Heart left ventricle (tissue), 16 donors: Measurements from ENCODE around the gene UBE2Q1. TPM values are rescaled to one million over a fixed set of nuclear protein-coding genes. Genes with fewer than 3 reads are reported as not detected.

Experiments
- ATAC-seq, 4 donors: fragments of 200-7000 bp; cut with Tn5 transposase; one replicate each; pipeline ENCODE4 v1.9.1; 2020 to 2022; ENCODE audit warnings: moderate library complexity in 4 of 4, mild to moderate bottlenecking in 3 of 4, moderate number of reproducible peaks in 1 of 4
- DNase-seq, 5 donors: peaks; one replicate each; pipeline ENCODE4 v3.0.0-alpha.2; 2020
- H3K27ac ChIP-seq, 12 donors: fragments of 200-600 bp; sonication (generic) in 4 of 12; one replicate each; pipeline versions ENCODE4 v1.5.0 to v1.8.0; 2016 to 2022; ENCODE audit warnings: mild to moderate bottlenecking in 2 of 12
- H3K27me3 ChIP-seq, 9 donors: fragments of 200-600 bp; sonication (generic) in 2 of 9; one replicate each; pipeline versions ENCODE4 v1.5.1 to v1.8.0; 2016 to 2022; ENCODE audit warnings: mild to moderate bottlenecking in 3 of 9
- H3K36me3 ChIP-seq, 9 donors: fragments of 200-600 bp; sonication (generic) in 2 of 9; one replicate each; pipeline versions ENCODE4 v1.5.0 to v1.8.0; 2018 to 2022; ENCODE audit warnings: mild to moderate bottlenecking in 2 of 9
- H3K4me1 ChIP-seq, 12 donors: fragments of 200-600 bp; sonication (generic) in 4 of 12; one replicate each; pipeline versions ENCODE4 v1.5.0 to v1.8.0; 2016 to 2022; ENCODE audit warnings: mild to moderate bottlenecking in 3 of 12
- H3K4me3 ChIP-seq, 12 donors: fragments of 200-600 bp; sonication (generic) in 4 of 12; one replicate each; pipeline versions ENCODE4 v1.5.0 to v1.8.0; 2017 to 2022; ENCODE audit warnings: mild to moderate bottlenecking in 9 of 12, moderate library complexity in 4 of 12
- H3K9me3 ChIP-seq, 12 donors: fragments of 200-600 bp; sonication (generic) in 4 of 12; one replicate each; pipeline versions ENCODE4 v1.5.0 to v1.8.0; 2016 to 2022; ENCODE audit warnings: mild to moderate bottlenecking in 1 of 12
- CTCF ChIP-seq, 12 donors: fragments of 200-600 bp; sonication (generic) in 4 of 12; IDR thresholded peaks; one replicate each; pipeline versions ENCODE4 v1.5.0 to v1.8.0; 2018 to 2022; ENCODE audit warnings: antibody characterized with exemption in 12 of 12, mild to moderate bottlenecking in 5 of 12
- POLR2A ChIP-seq, 2 donors: fragments of 450-650 bp; IDR thresholded peaks; one replicate each; pipeline ENCODE4 v1.6.1; 2017; ENCODE audit warnings: antibody characterized with exemption in 2 of 2, mild to moderate bottlenecking in 2 of 2, moderate library complexity in 2 of 2
- WGBS, 4 donors: extraction: QIAGEN DNeasy Blood & Tissue Kit in 2 of 4; methylation state at CpG; one replicate each; pipeline versions ENCODE4 v1.1.5 to v1.1.7; 2013 to 2018; 5-methylcytosine and 5-hydroxymethylcytosine counted together
- intact Hi-C, 10 donors: fragments of 100-400 bp; cut with DNase I; formaldehyde crosslinking; loops; one replicate each; pipeline versions ENCODE4 v1.11.1 to v1.14.2; 2022
- polyA plus RNA-seq, 2 donors: library from polyadenylated mRNA; stranded (reverse); fragments of 200-250 nt; gene quantifications; one replicate each; pipeline ENCODE4 v1.2.3, GENCODE V29; 2013
- total RNA-seq, 9 donors: library from RNA; depleted of rRNA in 2 of 9; stranded (reverse); fragments of >200 nt in 2 of 9; fragmentation: NEBNext Ultra II Directional in 3 of 9; extraction: Animal tissue kit (Norgen Biotek cat#: 25700) in 3 of 9; gene quantifications; one replicate each; pipeline versions ENCODE4 v1.1.0 to v1.2.4, GENCODE V29; 2016 to 2023
- donor health status: ischemic (EF 13 %, LVEDD 7.1; RV severe dilation, severe dysfunction).
- donor health status: healthy with polysubstance abuse.
- donor health status: DM: no; HTN: yes; CAD: no.
- donor health status: DM: no; HTN: no; CAD: no.
- donor health status: ischemic (EF 25% LVEDD 6.9; RV normal size, moderate dysfunction).
- donor health status: ischemic (EF 25% LVEDD 5.7; RV mildly dilated, moderate dysfunction).
- donor health status: healthy.
- donor health status: DM: yes; HTN: yes; CAD: no.
- donor health status: ischemic (EF 35%, LVEDD 5.7; RV mildly dilated, moderate dysfunction).
- donor health status: nonischemic (EF 11% LVEDD 7.7; RV severe dilation, severe dysfunction).
- donor health status: DM: yes; HTN: yes; CAD: no.
- donor health status: PGD.
- donor health status: ischemic (EF 29% LVEDD 5.4; RV normal size, mild dysfunction).
- donor health status: nonischemic (EF 23%, LVEDD 6.1; RV moderate dilation, normal function).

Gene UBE2Q1
- total and polyA plus RNA-seq, 11 donors = 22.1 to 79.4 (median 57.2) TPM

- ATAC-seq (peak in 3 of 4 donors; percentile 45 to 73 (median 72)), DNase-seq (peak; percentile 49 to 84 (median 64))
- Histone ChIP-seq H3K27ac (peak overlapping the region; percentile 72 to 94 (median 88)), H3K9me3 (peaks cover 0 to 16% (median 0%) of the 10 kb centered on the region in 12 donors), H3K4me3 (peak overlapping the region; percentile 43 to 78 (median 64)), H3K4me1 (peaks cover 0 to 29% (median 9%) of the 10 kb centered on the region in 12 donors), H3K36me3 (peaks cover 0 to 23% (median 4%) of the 10 kb centered on the region in 9 donors), H3K27me3 (peaks cover 0 to 55% (median 23%) of the 10 kb centered on the region in 9 donors)
- TF ChIP-seq CTCF (IDR thresholded peaks at IDR 0.05) (no peak), POLR2A (IDR thresholded peaks at IDR 0.05) (no peak)
- WGBS, 4 donors = 2 to 24% (median 4%) methylated on average over 5 to 54 of the region's 54 CpGs
- intact Hi-C loops = loop anchor here in 2 of 10 donors (2.0 kb wide), 1 partner anchor 17 kb away; no protein-coding TSS in a partner anchor
Measured at GRCh38 chr1:154501423-154502065, 56.9 kb downstream of the UBE2Q1 start.

DNA sequence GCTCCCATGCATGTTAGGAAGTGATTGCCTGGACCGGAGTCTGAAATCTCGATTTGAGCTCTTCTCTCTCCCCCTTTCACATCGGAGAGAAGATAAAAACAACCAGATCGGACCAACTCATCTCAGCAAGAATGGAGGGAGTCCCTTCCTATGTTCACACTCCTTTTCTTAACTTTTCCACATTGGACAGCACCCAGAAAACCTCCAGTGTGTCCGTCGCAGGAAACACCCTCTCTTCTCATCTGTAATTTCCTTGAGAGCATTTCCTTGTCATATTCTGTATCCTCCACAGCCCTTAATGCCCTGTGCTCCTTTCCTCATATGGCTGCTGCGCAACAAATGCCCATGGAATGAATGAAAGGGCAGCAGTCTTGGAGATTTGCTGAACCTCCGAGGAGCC lies 57.9 kb downstream of the UBE2Q1 start:
- Histone ChIP-seq H3K9me3 (peaks cover 0 to 7% (median 0%) of the 10 kb centered on the region in 12 donors), H3K36me3 (peaks cover 0 to 28% (median 4%) of the 10 kb centered on the region in 9 donors), H3K27me3 (peaks cover 0 to 55% (median 23%) of the 10 kb centered on the region in 9 donors), H3K4me3 (peak overlapping the region; percentile 43 to 78 (median 64)), H3K27ac (peak overlapping the region in 11 of 12 donors; percentile 75 to 94 (median 90)), H3K4me1 (peaks cover under 1 to 40% (median 14%) of the 10 kb centered on the region in 12 donors)
- intact Hi-C loops = loop anchor here in 1 of 10 donors (2.0 kb wide), 1 partner anchor 16 kb away; no protein-coding TSS in a partner anchor
- ATAC-seq = no peak
- no peak for DNase-seq
- TF ChIP-seq POLR2A (IDR thresholded peaks at IDR 0.05) = no peak
- no peak for TF ChIP-seq CTCF (IDR thresholded peaks at IDR 0.05)
- 56 to 63% (median 61%) methylated on average over 8 of the region's 8 CpGs for WGBS, 4 donors

- peaks cover 4 to 50% (median 24%) of the 10 kb centered on the region in 12 donors for H3K4me1 ChIP-seq
- intact Hi-C loops = no loop called here
- no peaks in the 10 kb centered on the region for H3K9me3 ChIP-seq
- H3K4me3 ChIP-seq = peak overlapping the region; percentile 43 to 78 (median 64)
- peaks cover 0 to 48% (median 23%) of the 10 kb centered on the region in 9 donors for H3K27me3 ChIP-seq
- no peak for ATAC-seq
- no peak for DNase-seq
- TF ChIP-seq CTCF (IDR thresholded peaks at IDR 0.05) = no peak
- TF ChIP-seq POLR2A (IDR thresholded peaks at IDR 0.05) = no peak
- H3K27ac ChIP-seq = peak overlapping the region in 11 of 12 donors; percentile 75 to 94 (median 90)
- H3K36me3 ChIP-seq = peaks cover 0 to 34% (median 4%) of the 10 kb centered on the region in 9 donors
- 58 to 92% (median 65%) methylated on average over 1 of the region's 1 CpG for WGBS, 4 donors
Measured at GRCh38 chr1:154499446-154499845, 59.0 kb downstream of the UBE2Q1 start.

Other genes with a start within 250 kb of the UBE2Q1 start
- gene AQP10, start 237.6 kb downstream of the UBE2Q1 start, total RNA-seq = under 1 TPM in 6 of 9 donors, not detected in 3; 0.23 to 0.93 (median 0.55) TPM
- 1 to 10 TPM in 1 of 2 donors, under 1 TPM in 1; 0.15 to 1.2 TPM for gene AQP10, start 237.6 kb downstream of the UBE2Q1 start, polyA plus RNA-seq
- gene ATP8B2, start 233.1 kb downstream of the UBE2Q1 start, total RNA-seq = 10 to 100 TPM in 8 of 9 donors, 1 to 10 TPM in 1; 9.4 to 45.0 (median 15.5) TPM
- gene ATP8B2, start 233.1 kb downstream of the UBE2Q1 start, polyA plus RNA-seq = 10 to 100 TPM in 1 of 2 donors, 1 to 10 TPM in 1; 7.2 to 18.3 TPM
- gene IL6R, start 153.3 kb downstream of the UBE2Q1 start, total RNA-seq = 10 to 100 TPM in 6 of 9 donors, 1 to 10 TPM in 3; 5.7 to 26.6 (median 13.1) TPM
- gene IL6R, start 153.3 kb downstream of the UBE2Q1 start, polyA plus RNA-seq = 1 to 10 TPM; 3.4 to 8.6 TPM
- gene TDRD10, start 56.4 kb downstream of the UBE2Q1 start, total RNA-seq = 1 to 10 TPM in 8 of 9 donors, under 1 TPM in 1; 0.71 to 3.4 (median 1.8) TPM
- 1 to 10 TPM; 2.9 to 3.0 TPM for gene TDRD10, start 56.4 kb downstream of the UBE2Q1 start, polyA plus RNA-seq
- gene SHE, start 56.2 kb downstream of the UBE2Q1 start, total RNA-seq = 10 to 100 TPM; 11.1 to 19.4 (median 11.9) TPM
- 10 to 100 TPM; 10.1 to 17.7 TPM for gene SHE, start 56.2 kb downstream of the UBE2Q1 start, polyA plus RNA-seq
- under 1 TPM in 3 of 9 donors, not detected in 6; 0.05 to 0.14 (median 0.06) TPM for gene CHRNB2, start 9.1 kb upstream of the UBE2Q1 start, total RNA-seq
- under 1 TPM in 1 of 2 donors, not detected in 1; 0.03 TPM for gene CHRNB2, start 9.1 kb upstream of the UBE2Q1 start, polyA plus RNA-seq
- 100 to 1,000 TPM in 1 of 9 donors, 10 to 100 TPM in 8; 52.1 to 117 (median 63.1) TPM for gene ADAR, start 49.5 kb upstream of the UBE2Q1 start, total RNA-seq
- 10 to 100 TPM; 16.0 to 29.5 TPM for gene ADAR, start 49.5 kb upstream of the UBE2Q1 start, polyA plus RNA-seq